GM18951 (cell line): ENCODE data around the gene ARHGAP10.

ENCODE experiments used
- POLR2A ChIP-seq: IDR thresholded peaks from 4 replicates; pipeline ENCODE4 v1.6.1; 2011; ENCODE audit warnings: mild to moderate bottlenecking; ENCODE audit not compliant: insufficient read length, insufficient read depth; ENCODE audit errors: extremely low read depth
- in situ Hi-C: fragments of 300-500 bp; cut with MboI; formaldehyde crosslinking; loops from one replicate; pipeline ENCODE4 v1.12.0; 2022; ENCODE audit warnings: low sequenced_read_pairs, mixed read lengths, inconsistent platforms; ENCODE audit not compliant: unreplicated experiment

ARHGAP10 gene

DNA sequence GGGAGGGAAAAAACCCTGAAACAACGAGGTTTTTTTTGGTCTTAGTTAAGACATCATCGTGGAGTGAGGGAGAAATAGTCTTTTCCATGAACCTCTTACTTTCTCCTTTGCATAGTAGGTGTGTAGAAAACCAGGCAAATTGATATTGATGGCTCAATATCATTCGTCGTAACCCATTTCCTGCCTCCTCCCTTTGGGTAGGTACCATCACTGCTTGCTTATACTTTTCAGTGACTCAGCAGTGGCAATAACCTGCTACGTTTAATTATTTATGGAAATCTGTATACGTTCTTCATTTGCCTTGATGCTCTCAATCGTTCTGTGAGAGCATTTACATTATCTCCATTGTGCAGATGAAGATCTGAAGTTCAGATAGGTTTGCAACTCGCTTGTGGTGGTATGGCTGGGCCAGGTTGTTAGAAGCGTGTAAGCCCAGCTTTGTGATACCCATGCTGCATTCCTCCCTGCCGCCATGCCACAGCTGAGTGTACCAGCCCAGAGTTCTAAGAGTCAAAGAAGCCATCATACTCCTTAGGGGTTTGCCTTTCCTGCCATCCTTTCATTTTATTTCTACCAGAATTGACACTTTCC is 212.9 kb downstream of the ARHGAP10 start:
- in situ Hi-C loops, result no loop called here
- TF ChIP-seq POLR2A, result no peak

DNA sequence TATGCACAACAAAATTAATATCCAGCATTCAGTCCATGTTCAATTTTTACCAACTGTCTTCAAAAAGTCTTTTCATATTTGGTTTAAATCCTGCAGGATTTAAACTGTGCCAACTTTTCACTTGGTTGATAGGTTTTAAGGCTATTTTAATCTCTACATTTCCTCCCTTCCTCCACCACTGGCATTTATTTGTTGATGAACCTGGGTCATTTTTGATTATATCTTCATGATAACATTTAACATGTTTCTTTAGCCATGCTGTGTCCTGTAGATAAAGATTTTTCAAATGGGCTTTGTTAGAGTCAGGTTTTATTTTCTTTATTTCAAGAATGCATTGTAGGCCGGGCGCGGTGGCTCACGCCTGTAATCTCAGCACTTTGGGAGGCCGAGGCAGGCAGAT is 216.4 kb downstream of the ARHGAP10 start:
- in situ Hi-C loops, result no loop called here
- TF ChIP-seq POLR2A, result no peak

DNA sequence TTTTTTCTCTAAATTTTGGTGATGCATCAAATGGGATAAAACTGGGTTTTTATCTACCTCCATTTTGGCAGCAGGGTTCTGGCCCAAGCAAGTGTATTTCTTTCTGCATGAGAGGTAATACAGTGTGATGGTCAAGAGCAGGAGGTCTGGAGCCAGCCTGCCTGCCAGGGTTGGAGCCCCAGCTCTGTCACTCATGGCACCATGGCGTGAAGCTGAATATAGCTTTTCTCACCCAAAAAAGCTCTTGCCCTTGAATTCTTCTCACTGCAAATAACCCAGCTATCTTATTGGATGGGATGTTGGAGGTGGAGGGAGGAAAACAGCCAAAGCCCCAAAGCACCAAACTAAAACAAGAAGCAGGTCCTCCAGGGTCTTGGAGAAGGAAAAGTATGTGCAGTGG is 218.4 kb downstream of the ARHGAP10 start:
- in situ Hi-C loops, result no loop called here
- no peak for TF ChIP-seq POLR2A

DNA sequence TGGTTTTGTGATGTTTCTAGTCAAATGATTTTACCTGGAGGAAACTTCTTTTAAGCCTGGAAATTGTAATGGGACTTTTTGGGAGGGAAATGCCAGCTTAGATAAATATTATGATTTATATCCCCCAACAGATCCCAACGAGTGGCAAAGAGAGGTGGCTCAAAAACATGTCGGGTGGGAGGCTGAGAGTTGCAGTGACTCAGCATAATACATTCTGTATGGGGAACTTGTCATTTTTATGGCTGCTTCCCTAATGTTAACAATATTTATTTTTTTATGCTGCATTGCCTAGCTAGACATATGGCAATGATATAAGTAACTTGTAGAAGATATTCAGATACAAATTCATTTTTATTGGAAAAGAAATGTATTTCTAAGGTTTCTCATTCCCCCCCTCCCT is 219.0 kb downstream of the ARHGAP10 start:
- in situ Hi-C loops, result no loop called here
- TF ChIP-seq POLR2A, result no peak

DNA sequence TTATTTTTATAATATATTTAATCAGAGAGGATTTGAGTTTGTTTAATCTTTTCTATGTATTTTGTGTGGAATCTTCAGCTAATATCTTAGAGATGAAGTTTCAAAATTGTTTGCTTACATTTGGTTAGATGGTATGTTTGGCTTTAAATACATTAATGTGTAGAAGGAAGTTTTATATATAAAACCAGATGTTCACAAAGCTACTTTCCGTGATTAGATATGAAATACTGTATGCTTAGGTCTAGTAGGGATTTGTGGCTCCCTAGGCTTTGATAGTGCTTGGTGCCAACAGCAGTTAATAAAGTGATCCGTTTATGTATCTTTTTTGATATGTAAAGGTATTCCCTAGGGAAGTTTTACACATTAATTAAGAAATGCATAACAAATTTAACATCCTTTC is 223.0 kb downstream of the ARHGAP10 start:
- in situ Hi-C loops, result no loop called here
- no peak for TF ChIP-seq POLR2A

DNA sequence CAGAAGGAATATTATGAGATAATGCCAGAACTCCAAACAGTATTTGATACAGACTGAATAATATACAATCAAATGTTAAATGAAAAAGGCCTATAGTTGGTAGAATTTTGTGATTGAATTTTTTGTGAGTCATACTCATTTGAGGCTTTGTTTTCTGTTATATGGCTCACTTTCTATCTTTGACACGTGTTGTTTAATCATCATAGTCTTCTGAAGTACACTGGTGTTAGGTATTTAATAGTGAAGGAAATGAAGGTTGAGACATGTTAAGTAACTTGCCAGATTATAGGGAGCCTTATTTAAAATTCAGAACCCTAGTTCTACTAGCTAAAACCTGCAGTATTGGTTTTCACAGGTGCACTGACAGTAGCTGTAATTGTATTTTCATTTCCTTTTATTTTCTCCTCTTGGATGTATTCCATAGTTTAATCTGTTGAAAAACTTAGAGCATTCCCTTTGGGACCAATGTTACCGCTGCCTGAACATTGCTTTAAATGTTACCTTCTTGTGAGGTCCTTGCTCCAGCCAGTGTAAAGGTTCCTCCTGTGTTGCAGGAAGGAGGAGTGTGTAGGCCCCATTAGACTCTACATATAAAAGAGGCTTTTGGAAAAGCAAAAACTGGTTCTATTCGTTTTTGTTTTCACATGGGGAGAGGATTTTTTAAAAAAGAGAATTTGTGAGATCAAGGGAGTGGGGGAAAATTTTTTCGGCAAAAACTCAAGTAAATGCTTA is 224.1 kb downstream of the ARHGAP10 start:
- TF ChIP-seq POLR2A, result no peak
- in situ Hi-C loops, result no loop called here

DNA sequence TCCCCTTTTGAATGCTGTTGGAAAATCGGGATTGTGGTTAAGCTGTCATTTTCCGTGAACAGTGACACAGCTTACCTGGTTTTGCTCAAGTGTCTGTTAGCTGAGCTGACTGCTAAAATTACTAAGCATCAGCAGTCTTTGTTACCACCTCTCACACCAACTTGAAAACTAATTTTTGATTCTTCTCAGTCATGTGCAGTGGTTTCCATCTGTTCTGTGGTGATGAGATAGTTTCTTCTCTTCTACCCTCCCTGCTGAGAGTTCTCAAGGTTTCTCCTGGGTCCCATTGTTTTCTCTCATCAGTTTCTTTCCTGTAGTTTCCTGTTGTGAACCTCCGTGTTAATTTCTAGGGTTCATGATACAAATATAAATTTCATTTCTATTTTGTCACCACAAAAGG is 225.6 kb downstream of the ARHGAP10 start:
- in situ Hi-C loops, result no loop called here

DNA sequence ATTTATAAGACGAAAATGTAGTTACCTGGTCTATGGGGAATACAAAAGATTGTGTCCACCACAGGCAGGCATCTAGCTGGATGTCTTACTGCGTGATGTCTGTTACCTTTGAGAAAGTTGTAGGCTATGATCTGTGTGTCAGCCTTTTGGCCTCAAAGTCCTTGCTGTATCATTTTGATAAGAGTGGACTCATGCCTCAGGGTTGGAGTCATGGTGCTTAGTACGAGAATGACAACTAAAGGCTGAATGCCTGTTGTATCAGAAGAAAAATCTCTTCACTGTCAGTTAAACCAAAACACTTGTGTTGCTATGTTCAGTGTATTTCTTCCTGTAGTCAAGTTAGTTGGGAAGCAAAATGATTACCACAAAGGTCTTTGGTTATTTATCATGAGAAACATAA is 226.2 kb downstream of the ARHGAP10 start:
- TF ChIP-seq POLR2A, result no peak
- in situ Hi-C loops, result no loop called here

More for the DNA sequence above, 225.6 kb downstream of the ARHGAP10 start:
- no peak for TF ChIP-seq POLR2A

DNA sequence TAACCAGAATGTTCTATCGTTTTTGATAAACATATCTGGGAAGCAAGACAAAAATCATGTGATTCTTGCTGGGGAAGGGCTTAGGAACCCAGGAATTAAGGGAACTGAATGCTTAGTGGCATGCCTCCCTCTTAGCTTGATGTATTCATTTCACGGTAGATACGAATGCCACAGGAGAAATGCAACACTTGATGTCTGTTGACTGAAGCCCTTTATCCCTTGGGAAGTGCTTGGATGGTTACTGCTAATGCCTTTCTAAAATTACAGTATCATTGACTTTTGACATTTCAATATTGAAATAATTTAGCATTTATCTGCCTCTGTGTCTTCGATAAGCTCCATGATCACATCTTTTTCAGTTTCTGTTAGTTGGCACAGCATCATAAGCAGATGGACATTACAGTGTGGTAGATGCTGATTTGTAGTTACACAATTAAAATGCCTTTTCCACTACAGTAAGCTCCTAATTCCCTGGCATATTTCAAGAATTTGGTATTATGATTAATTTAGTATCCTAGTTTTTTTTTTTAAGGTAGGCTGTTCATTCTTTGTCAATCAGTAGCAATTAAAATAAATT is 226.7 kb downstream of the ARHGAP10 start:
- TF ChIP-seq POLR2A, result no peak
- in situ Hi-C loops, result no loop called here

DNA sequence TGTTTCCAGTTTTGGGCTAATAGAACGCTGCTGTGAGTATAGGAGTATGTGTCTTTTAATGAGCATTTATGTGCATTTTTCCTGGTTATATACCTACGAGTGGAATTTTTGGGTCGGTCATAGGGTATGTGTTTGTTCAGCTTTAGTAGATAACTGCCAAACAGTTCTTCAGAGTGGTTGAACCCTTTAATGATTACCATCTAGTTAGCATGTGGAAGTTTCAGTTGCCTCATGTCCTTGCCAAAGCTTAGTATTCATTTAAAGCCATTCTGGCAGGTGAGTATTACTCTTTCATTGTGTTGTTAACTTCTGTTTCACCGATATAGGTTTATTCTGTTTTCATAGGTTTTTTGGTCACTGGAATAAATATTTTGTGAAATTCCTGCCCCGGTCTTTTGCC is 229.1 kb downstream of the ARHGAP10 start:
- in situ Hi-C loops, result no loop called here
- TF ChIP-seq POLR2A, result no peak

DNA sequence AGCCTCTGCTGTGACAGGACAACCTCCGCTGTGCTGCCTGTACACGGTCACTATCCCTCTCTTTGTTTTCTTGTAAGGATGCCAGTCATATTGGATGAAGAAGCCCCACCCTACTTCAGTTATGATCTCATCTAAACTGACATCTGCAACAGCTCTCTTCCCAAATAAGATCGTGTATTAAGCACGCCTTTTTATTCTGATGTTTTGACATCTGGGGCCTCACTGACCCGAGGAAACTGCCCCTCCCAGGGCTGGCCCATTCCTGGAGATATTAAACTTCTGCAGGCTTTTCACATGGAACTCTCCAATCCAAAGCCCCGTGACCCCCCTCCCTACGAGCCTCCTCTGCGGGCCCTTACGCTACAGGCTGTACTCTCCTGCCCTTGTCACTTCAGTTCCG is 232.0 kb downstream of the ARHGAP10 start:
- in situ Hi-C loops, result no loop called here
- TF ChIP-seq POLR2A, result no peak

DNA sequence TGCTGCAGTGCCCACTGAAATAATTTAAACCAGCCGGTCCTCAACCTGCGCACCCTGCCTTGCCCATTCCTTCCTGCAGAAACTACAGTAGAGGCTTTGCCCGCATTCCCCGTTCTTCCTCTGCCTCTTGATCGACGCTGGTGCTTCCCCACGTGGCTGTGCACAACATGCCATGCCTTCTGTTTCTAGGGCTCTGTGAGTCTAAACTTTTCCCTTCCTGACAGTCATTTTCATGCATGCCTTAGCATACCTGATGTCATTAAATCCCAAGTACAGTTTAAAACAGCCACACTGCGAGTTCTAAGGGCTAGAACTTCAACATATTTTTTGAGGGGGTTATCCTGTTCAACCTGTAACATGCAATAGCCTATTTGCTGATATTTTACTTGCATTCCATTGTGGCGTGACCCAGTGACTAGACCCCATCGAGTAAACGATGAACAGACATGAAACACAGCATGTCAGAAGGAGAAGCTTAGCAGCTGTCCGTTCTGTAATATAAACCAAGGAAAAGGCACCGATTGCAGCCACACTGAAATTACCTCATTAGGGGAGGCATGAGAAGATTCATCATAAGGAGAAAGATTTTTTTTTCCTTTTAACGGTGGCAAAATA is 232.5 kb downstream of the ARHGAP10 start:
- in situ Hi-C loops, result no loop called here
- no peak for TF ChIP-seq POLR2A

DNA sequence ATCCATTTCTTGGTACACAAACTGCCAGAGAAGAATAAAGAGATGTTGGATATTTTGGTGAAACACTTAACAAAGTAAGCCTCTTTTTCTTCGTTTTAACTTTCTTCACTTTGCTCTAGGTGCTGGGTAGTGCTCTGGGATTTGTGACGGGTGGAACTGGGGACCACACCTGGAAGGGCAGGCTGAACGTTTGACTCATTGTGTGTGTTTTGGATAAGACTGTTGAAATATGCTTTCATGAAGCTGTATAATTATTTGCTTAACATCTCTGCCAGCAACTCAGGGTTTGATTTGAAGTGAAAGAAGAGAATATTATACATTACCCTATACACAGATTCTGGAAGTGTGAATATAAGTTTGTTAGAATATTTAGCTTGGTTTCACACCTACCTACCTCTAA is 233.2 kb downstream of the ARHGAP10 start:
- no peak for TF ChIP-seq POLR2A
- in situ Hi-C loops, result no loop called here

DNA sequence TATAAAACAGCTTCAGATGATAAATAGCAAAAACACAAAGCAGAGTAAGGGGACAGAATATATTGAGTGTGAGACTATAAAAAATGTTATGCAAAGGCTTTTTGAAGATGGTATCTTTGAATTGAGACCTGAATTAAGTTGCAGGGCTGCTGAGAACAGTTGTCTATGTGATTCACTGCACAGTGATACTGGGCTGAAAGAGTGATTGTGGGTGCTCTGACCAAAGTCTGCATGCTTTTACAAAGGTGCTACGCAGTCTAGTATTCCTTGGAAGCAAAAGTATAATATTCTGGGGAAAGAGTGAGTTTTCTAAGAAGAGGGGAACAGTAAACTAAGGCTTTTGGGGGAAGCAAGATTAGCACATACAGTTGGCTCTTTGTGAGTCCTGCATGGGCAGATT is 234.0 kb downstream of the ARHGAP10 start:
- in situ Hi-C loops, result no loop called here
- no peak for TF ChIP-seq POLR2A
